ENCODE results near the gene ZNF3.

- TF ChIP-seq CTCF (IDR thresholded peaks at IDR 0.05) (no peak), REST (IDR thresholded peaks at IDR 0.05) (no peak), POLR2A (IDR thresholded peaks at IDR 0.05; ENCODE audit: low read length) (no peak), MAX (IDR thresholded peaks at IDR 0.05) (no peak), USF2 (IDR thresholded peaks at IDR 0.05) (no peak), BHLHE40 (IDR thresholded peaks at IDR 0.05; ENCODE audit: low read depth, low read length) (no peak), CBX2 (IDR thresholded peaks at IDR 0.05; ENCODE audit: borderline replicate concordance, low read depth) (no peak), JUNB (IDR thresholded peaks at IDR 0.05) (no peak), SMC3 (IDR thresholded peaks at IDR 0.05) (no peak), ZC3H11A (IDR thresholded peaks at IDR 0.05) (no peak), EHMT2 (IDR thresholded peaks at IDR 0.05; ENCODE audit: low read depth) (no peak), CBX8 (IDR thresholded peaks at IDR 0.05) (no peak)
Measured at GRCh38 chr7:100021297-100021696, 60.2 kb downstream of the ZNF3 start.

Data from A549 (cell line).